Activated naive CD8-positive, alpha-beta T cell (primary cell): ENCODE measurements around the gene PCCA.
"Not testable (repeated sequence)": the region's sequence is repeated elsewhere in the genome, so short reads cannot be mapped to it uniquely, and the experiment has no call there.

ENCODE experiments used
- H3K27ac Mint-ChIP-seq: one replicate; pipeline ENCODE4 v1.8.0; 2021; ENCODE audit warnings: mixed read lengths
- H3K27me3 Mint-ChIP-seq: one replicate; pipeline ENCODE4 v1.8.0; 2021; ENCODE audit warnings: mixed read lengths
- H3K36me3 Mint-ChIP-seq: one replicate; pipeline ENCODE4 v1.8.0; 2021; ENCODE audit warnings: mixed read lengths
- H3K4me1 Mint-ChIP-seq: one replicate; pipeline ENCODE4 v1.8.0; 2021; ENCODE audit warnings: low read depth, mixed read lengths
- H3K4me3 Mint-ChIP-seq: one replicate; pipeline ENCODE4 v1.8.0; 2021; ENCODE audit warnings: mild to moderate bottlenecking, mixed read lengths
- H3K9me3 Mint-ChIP-seq: one replicate; pipeline ENCODE4 v1.8.0; 2021; ENCODE audit warnings: low read depth, mixed read lengths

Gene PCCA

GRCh38 chr13:100110269-100110668, 21.4 kb downstream of the PCCA start:
- no peaks in the 10 kb centered on the region for H3K4me1 Mint-ChIP-seq
- no peak overlapping the region for H3K4me3 Mint-ChIP-seq
- no peaks in the 10 kb centered on the region for H3K27me3 Mint-ChIP-seq
- peaks cover 11% of the 10 kb centered on the region for H3K36me3 Mint-ChIP-seq
- no peak overlapping the region for H3K27ac Mint-ChIP-seq
- no peaks in the 10 kb centered on the region for H3K9me3 Mint-ChIP-seq

GRCh38 chr13:100112186-100112838, 23.4 kb downstream of the PCCA start:
- H3K36me3 Mint-ChIP-seq: peaks cover 14% of the 10 kb centered on the region
- H3K27ac Mint-ChIP-seq: no peak overlapping the region
- no peaks in the 10 kb centered on the region for H3K9me3 Mint-ChIP-seq
- no peaks in the 10 kb centered on the region for H3K4me1 Mint-ChIP-seq
- H3K4me3 Mint-ChIP-seq: no peak overlapping the region
- no peaks in the 10 kb centered on the region for H3K27me3 Mint-ChIP-seq

GRCh38 chr13:100115693-100116254, 26.9 kb downstream of the PCCA start:
- no peak overlapping the region for H3K27ac Mint-ChIP-seq
- H3K4me3 Mint-ChIP-seq: no peak overlapping the region
- H3K9me3 Mint-ChIP-seq: peaks cover 9% of the 10 kb centered on the region
- H3K4me1 Mint-ChIP-seq: no peaks in the 10 kb centered on the region
- no peaks in the 10 kb centered on the region for H3K27me3 Mint-ChIP-seq
- peaks cover 31% of the 10 kb centered on the region for H3K36me3 Mint-ChIP-seq

- Mint-ChIP-seq H3K27ac (no peak overlapping the region), H3K4me1 (peaks cover 7% of the 10 kb centered on the region), H3K4me3 (no peak overlapping the region), H3K36me3 (peaks cover 29% of the 10 kb centered on the region), H3K27me3 (no peaks in the 10 kb centered on the region), H3K9me3 (peaks cover 21% of the 10 kb centered on the region)
Measured at GRCh38 chr13:100124265-100124664, 35.4 kb downstream of the PCCA start.

- Mint-ChIP-seq H3K27ac (no peak overlapping the region), H3K9me3 (peaks cover 13% of the 10 kb centered on the region), H3K4me3 (no peak overlapping the region), H3K4me1 (peaks cover 20% of the 10 kb centered on the region), H3K27me3 (no peaks in the 10 kb centered on the region), H3K36me3 (peaks cover 19% of the 10 kb centered on the region)
Measured at GRCh38 chr13:100125946-100126345, 37.1 kb downstream of the PCCA start.

- H3K27me3 Mint-ChIP-seq: no peaks in the 10 kb centered on the region
- no peak overlapping the region for H3K27ac Mint-ChIP-seq
- peaks cover 40% of the 10 kb centered on the region for H3K4me1 Mint-ChIP-seq
- H3K4me3 Mint-ChIP-seq: no peak overlapping the region
- H3K9me3 Mint-ChIP-seq: no peaks in the 10 kb centered on the region
- H3K36me3 Mint-ChIP-seq: peaks cover 10% of the 10 kb centered on the region
Measured at GRCh38 chr13:100128373-100128772, 39.5 kb downstream of the PCCA start.

- H3K27ac Mint-ChIP-seq: no peak overlapping the region
- no peaks in the 10 kb centered on the region for H3K9me3 Mint-ChIP-seq
- H3K4me1 Mint-ChIP-seq: peaks cover 40% of the 10 kb centered on the region
- H3K27me3 Mint-ChIP-seq: no peaks in the 10 kb centered on the region
- no peak overlapping the region for H3K4me3 Mint-ChIP-seq
- peaks cover 6% of the 10 kb centered on the region for H3K36me3 Mint-ChIP-seq
Measured at GRCh38 chr13:100128838-100129237, 39.9 kb downstream of the PCCA start.

- no peaks in the 10 kb centered on the region for H3K9me3 Mint-ChIP-seq
- no peak overlapping the region for H3K4me3 Mint-ChIP-seq
- H3K36me3 Mint-ChIP-seq: peaks cover 12% of the 10 kb centered on the region
- peak overlapping the region; percentile 52 for H3K27ac Mint-ChIP-seq
- H3K27me3 Mint-ChIP-seq: no peaks in the 10 kb centered on the region
- H3K4me1 Mint-ChIP-seq: peaks cover 40% of the 10 kb centered on the region
Measured at GRCh38 chr13:100129605-100130004, 40.7 kb downstream of the PCCA start.

GRCh38 chr13:100130092-100130491, 41.2 kb downstream of the PCCA start:
- Mint-ChIP-seq H3K36me3 (peaks cover 12% of the 10 kb centered on the region), H3K4me3 (no peak overlapping the region), H3K27me3 (no peaks in the 10 kb centered on the region), H3K27ac (no peak overlapping the region), H3K4me1 (peaks cover 40% of the 10 kb centered on the region), H3K9me3 (no peaks in the 10 kb centered on the region)

- H3K4me3 Mint-ChIP-seq: no peak overlapping the region
- peaks cover 42% of the 10 kb centered on the region for H3K4me1 Mint-ChIP-seq
- no peaks in the 10 kb centered on the region for H3K9me3 Mint-ChIP-seq
- no peaks in the 10 kb centered on the region for H3K27me3 Mint-ChIP-seq
- H3K36me3 Mint-ChIP-seq: peaks cover 15% of the 10 kb centered on the region
- no peak overlapping the region for H3K27ac Mint-ChIP-seq
Measured at GRCh38 chr13:100130930-100131511, 42.1 kb downstream of the PCCA start.

- Mint-ChIP-seq H3K27me3 (no peaks in the 10 kb centered on the region), H3K27ac (peak overlapping the region; percentile 84), H3K4me1 (peaks cover 42% of the 10 kb centered on the region), H3K4me3 (peak overlapping the region; percentile 45), H3K9me3 (no peaks in the 10 kb centered on the region), H3K36me3 (peaks cover 13% of the 10 kb centered on the region)
Measured at GRCh38 chr13:100131863-100132574, 43.1 kb downstream of the PCCA start.

GRCh38 chr13:100138859-100139491, 50.1 kb downstream of the PCCA start:
- no peaks in the 10 kb centered on the region for H3K27me3 Mint-ChIP-seq
- H3K27ac Mint-ChIP-seq: no peak overlapping the region
- H3K4me1 Mint-ChIP-seq: peaks cover 20% of the 10 kb centered on the region
- no peak overlapping the region for H3K4me3 Mint-ChIP-seq
- peaks cover 7% of the 10 kb centered on the region for H3K9me3 Mint-ChIP-seq
- peaks cover 31% of the 10 kb centered on the region for H3K36me3 Mint-ChIP-seq

GRCh38 chr13:100139817-100140216, 50.9 kb downstream of the PCCA start:
- Mint-ChIP-seq H3K9me3 (peaks cover 7% of the 10 kb centered on the region), H3K36me3 (peaks cover 33% of the 10 kb centered on the region), H3K27ac (no peak overlapping the region), H3K27me3 (no peaks in the 10 kb centered on the region), H3K4me1 (peaks cover 20% of the 10 kb centered on the region), H3K4me3 (no peak overlapping the region)

- Mint-ChIP-seq H3K36me3 (peaks cover 34% of the 10 kb centered on the region), H3K4me1 (peaks cover 18% of the 10 kb centered on the region), H3K27me3 (no peaks in the 10 kb centered on the region), H3K4me3 (no peak overlapping the region), H3K9me3 (peaks cover 7% of the 10 kb centered on the region), H3K27ac (no peak overlapping the region)
Measured at GRCh38 chr13:100140441-100140840, 51.5 kb downstream of the PCCA start.

GRCh38 chr13:100141461-100141961, 52.6 kb downstream of the PCCA start:
- H3K9me3 Mint-ChIP-seq, H3K4me3 Mint-ChIP-seq, H3K27ac Mint-ChIP-seq, H3K27me3 Mint-ChIP-seq: not testable (repeated sequence)
- Mint-ChIP-seq H3K36me3 (peaks cover 34% of the 10 kb centered on the region), H3K4me1 (peaks cover 18% of the 10 kb centered on the region)
